Esophagus squamous epithelium (tissue), 4 donors: Measurements from ENCODE around the gene ATAD3A.

Experiments used
- CTCF ChIP-seq, 6 experiments: fragments of 450-650 bp in 4 of 6; fragments of 200-600 bp in 2 of 6; sonication (generic) in 2 of 6; IDR thresholded peaks; one replicate each; pipeline ENCODE4 v1.5.1; 2016 to 2019; ENCODE audit warnings: antibody characterized with exemption in 6 of 6, mild to moderate bottlenecking in 4 of 6, moderate library complexity in 4 of 6
- POLR2A ChIP-seq, 4 donors: fragments of 450-650 bp; IDR thresholded peaks; one replicate each; pipeline ENCODE4 v1.6.1; 2017; ENCODE audit warnings: antibody characterized with exemption in 4 of 4, mild to moderate bottlenecking in 4 of 4, moderate library complexity in 3 of 4

DNA sequence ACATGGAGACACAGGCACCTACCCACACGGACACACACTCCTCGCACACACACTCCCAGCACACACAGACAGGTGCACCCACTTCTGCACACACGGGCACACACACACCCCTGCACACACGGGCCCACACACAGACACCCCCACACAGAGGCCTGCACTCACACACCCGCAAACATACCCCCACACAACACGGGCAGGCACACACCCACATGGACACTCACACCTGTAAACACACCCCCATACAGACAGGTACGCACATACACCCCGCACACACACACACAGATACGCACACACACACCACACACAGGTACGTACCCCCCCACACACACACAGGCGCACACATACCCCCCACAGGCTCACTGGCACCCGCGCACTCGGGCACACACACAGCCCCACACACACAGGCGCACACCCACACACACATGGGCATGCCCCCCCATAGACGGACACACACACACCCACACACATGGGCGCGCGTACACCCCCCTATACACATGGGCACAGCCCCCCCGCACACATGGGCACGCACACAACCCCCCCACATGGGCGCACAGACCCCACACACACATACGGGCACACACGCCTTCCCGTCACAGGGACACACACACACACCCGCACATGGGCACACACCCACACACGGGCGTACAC lies 6.1 kb downstream of the ATAD3A start:
- TF ChIP-seq CTCF (IDR thresholded peaks at IDR 0.05) (no peak), POLR2A (IDR thresholded peaks at IDR 0.05) (no peak)
